ENCODE results near the gene EDN2.

EDN2 gene

GRCh38 chr1:41492341-41492848 lies 7.9 kb upstream of the EDN2 start:
- peaks cover 3% of the 10 kb centered on the region for H3K27me3 ChIP-seq (ENCODE audit: insufficient read depth, poor library complexity, severe bottlenecking)
- no peak overlapping the region for H3K27ac ChIP-seq (replicated peaks)
- TF ChIP-seq SPI1 (IDR thresholded peaks at IDR 0.05; ENCODE audit: borderline replicate concordance, low read depth) (no peak), GABPA (IDR thresholded peaks at IDR 0.05; ENCODE audit: low read depth) (no peak)
- TF ChIP-seq, protein P1, sequence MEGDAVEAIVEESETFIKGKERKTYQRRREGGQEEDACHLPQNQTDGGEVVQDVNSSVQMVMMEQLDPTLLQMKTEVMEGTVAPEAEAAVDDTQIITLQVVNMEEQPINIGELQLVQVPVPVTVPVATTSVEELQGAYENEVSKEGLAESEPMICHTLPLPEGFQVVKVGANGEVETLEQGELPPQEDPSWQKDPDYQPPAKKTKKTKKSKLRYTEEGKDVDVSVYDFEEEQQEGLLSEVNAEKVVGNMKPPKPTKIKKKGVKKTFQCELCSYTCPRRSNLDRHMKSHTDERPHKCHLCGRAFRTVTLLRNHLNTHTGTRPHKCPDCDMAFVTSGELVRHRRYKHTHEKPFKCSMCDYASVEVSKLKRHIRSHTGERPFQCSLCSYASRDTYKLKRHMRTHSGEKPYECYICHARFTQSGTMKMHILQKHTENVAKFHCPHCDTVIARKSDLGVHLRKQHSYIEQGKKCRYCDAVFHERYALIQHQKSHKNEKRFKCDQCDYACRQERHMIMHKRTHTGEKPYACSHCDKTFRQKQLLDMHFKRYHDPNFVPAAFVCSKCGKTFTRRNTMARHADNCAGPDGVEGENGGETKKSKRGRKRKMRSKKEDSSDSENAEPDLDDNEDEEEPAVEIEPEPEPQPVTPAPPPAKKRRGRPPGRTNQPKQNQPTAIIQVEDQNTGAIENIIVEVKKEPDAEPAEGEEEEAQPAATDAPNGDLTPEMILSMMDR (IDR thresholded peaks at IDR 0.05; ENCODE audit: insufficient read depth, low read length), result peak; percentile 87
- H3K4me3 ChIP-seq (replicated peaks; ENCODE audit: insufficient read depth, low read length), result no peak overlapping the region
- peak; percentile 40 to 51 for DNase-seq (ENCODE audit: low read depth in 1 of 2, low spot score in 1 of 2)

- Histone ChIP-seq H3K27me3 (ENCODE audit: insufficient read depth, poor library complexity, severe bottlenecking) (peaks cover 13% of the 10 kb centered on the region), H3K27ac (replicated peaks) (no peak overlapping the region), H3K4me3 (replicated peaks; ENCODE audit: insufficient read depth, low read length) (no peak overlapping the region)
- no peak for DNase-seq (ENCODE audit: low read depth in 1 of 2, low spot score in 1 of 2)
- TF ChIP-seq, protein P2, sequence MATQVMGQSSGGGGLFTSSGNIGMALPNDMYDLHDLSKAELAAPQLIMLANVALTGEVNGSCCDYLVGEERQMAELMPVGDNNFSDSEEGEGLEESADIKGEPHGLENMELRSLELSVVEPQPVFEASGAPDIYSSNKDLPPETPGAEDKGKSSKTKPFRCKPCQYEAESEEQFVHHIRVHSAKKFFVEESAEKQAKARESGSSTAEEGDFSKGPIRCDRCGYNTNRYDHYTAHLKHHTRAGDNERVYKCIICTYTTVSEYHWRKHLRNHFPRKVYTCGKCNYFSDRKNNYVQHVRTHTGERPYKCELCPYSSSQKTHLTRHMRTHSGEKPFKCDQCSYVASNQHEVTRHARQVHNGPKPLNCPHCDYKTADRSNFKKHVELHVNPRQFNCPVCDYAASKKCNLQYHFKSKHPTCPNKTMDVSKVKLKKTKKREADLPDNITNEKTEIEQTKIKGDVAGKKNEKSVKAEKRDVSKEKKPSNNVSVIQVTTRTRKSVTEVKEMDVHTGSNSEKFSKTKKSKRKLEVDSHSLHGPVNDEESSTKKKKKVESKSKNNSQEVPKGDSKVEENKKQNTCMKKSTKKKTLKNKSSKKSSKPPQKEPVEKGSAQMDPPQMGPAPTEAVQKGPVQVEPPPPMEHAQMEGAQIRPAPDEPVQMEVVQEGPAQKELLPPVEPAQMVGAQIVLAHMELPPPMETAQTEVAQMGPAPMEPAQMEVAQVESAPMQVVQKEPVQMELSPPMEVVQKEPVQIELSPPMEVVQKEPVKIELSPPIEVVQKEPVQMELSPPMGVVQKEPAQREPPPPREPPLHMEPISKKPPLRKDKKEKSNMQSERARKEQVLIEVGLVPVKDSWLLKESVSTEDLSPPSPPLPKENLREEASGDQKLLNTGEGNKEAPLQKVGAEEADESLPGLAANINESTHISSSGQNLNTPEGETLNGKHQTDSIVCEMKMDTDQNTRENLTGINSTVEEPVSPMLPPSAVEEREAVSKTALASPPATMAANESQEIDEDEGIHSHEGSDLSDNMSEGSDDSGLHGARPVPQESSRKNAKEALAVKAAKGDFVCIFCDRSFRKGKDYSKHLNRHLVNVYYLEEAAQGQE (IDR thresholded peaks at IDR 0.05; ENCODE audit: insufficient replicate concordance, low read depth), result no peak
- no peak for TF ChIP-seq GABPA (IDR thresholded peaks at IDR 0.05; ENCODE audit: low read depth)
- TF ChIP-seq, protein P1 (IDR thresholded peaks at IDR 0.05; ENCODE audit: insufficient read depth, low read length), result no peak
- TF ChIP-seq POLR2AphosphoS5 (IDR thresholded peaks at IDR 0.05; ENCODE audit: low read depth), result no peak
- TF ChIP-seq SPI1 (IDR thresholded peaks at IDR 0.05; ENCODE audit: borderline replicate concordance, low read depth), result no peak
Measured at GRCh38 chr1:41490911-41491310, 6.4 kb upstream of the EDN2 start.

DNA sequence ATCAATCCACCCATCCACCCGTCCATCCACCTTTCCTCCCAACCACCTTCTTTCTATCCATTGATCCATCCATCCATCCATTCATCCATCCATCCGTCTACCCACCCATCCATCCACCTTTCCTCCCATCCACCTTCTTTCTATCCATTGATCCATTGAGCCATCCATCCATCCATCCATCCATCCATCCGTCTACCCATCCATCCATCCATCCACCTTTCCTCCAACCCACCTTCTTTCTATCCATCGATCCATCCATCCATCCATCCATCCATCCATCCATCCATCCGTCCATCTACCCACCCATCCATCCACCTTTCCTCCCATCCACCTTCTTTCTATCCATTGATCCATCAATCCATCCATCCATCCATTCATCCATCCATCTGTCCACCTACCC lies 5.1 kb upstream of the EDN2 start:
- no peak overlapping the region for H3K27ac ChIP-seq (replicated peaks)

More for the DNA sequence above, 5.1 kb upstream of the EDN2 start:
- Histone ChIP-seq H3K4me3 (replicated peaks; ENCODE audit: insufficient read depth, low read length) (no peak overlapping the region), H3K27me3 (ENCODE audit: insufficient read depth, poor library complexity, severe bottlenecking) (peaks cover 10% of the 10 kb centered on the region)
- no peak for TF ChIP-seq POLR2AphosphoS5 (IDR thresholded peaks at IDR 0.05; ENCODE audit: low read depth)
- TF ChIP-seq, protein P2 (IDR thresholded peaks at IDR 0.05; ENCODE audit: insufficient replicate concordance, low read depth), result no peak
- TF ChIP-seq, protein P1 (IDR thresholded peaks at IDR 0.05; ENCODE audit: insufficient read depth, low read length), result no peak
- no peak for DNase-seq (ENCODE audit: low read depth in 1 of 2, low spot score in 1 of 2)

Measured in HL-60 (cell line).